ENCODE measurements around the gene TLK1. TPM values are rescaled to one million over a fixed set of nuclear protein-coding genes. Genes with fewer than 3 reads are reported as not detected.
A peak's percentile ranks its signal among the peaks of the same experiment; 100 is the strongest.

TLK1 gene
- total and polyA plus RNA-seq, 9 of the 15 experiments (the other 6 are each of a cell fraction or from before 2014, with no cell fraction given) = 20.2 to 101 (median 40.5) TPM

GRCh38 chr2:171141320-171141719, 19.4 kb downstream of the TLK1 start:
- 23% methylated on average over 1 of the region's 1 CpG for WGBS (ENCODE audit: insufficient coverage, low coverage, missing lambda C conversion rate)
- ATAC-seq (peak; percentile 13), DNase-seq (ENCODE audit: extremely low read depth in 1 of 4, low spot score in 3 of 4) (no peak), FAIRE-seq (no peak)
- ChIA-PET CTCF (ENCODE audit: low intra/inter-chr PET ratio) (no interaction called here), POLR2A (interaction anchor here (0.5 to 2.3 kb wide), 6 partner anchors 9 to 470 kb away, joined by 3 to 18 read pairs (median 5); no protein-coding TSS in a partner anchor)
- Histone ChIP-seq H4K20me1 (replicated peaks; ENCODE audit: control insufficient read depth, insufficient read depth, low read length) (peaks cover 34% of the 10 kb centered on the region), H3K4me1 (replicated peaks in 1 of 2; ENCODE audit: control insufficient read depth in 2 of 2, insufficient read depth in 2 of 2, low read length in 2 of 2) (peaks cover 17 to 52% of the 10 kb centered on the region in 2 experiments), H3K9ac (ENCODE audit: insufficient read depth in 1 of 2, low read depth in 2 of 2, low read length in 2 of 2) (peak overlapping the region in 1 of 2 experiments; percentile 23; a peak in 2 of 4 replicates), H3K9me1 (ENCODE audit: control insufficient read depth, insufficient read depth, low read length) (peaks cover 1% of the 10 kb centered on the region), H2AFZ (ENCODE audit: low read depth, low read length) (no peak overlapping the region), H3K36me3 (ENCODE audit: control insufficient read depth, insufficient read depth, low read length) (no peaks in the 10 kb centered on the region), H3K27me3 (ENCODE audit: control insufficient read depth in 2 of 2, insufficient read depth in 2 of 2, low read length in 2 of 2) (no peaks in the 10 kb centered on the region), H3K4me2 (ENCODE audit: insufficient read depth, low read length) (peak overlapping the region; percentile 22; the same call in 1 of the 2 replicates), H3K27ac (ENCODE audit: extremely low read depth, low read depth, low read length) (peak overlapping the region; percentile 5; the same call in 1 of the 3 replicates), H3K9me3 (replicated peaks; ENCODE audit: control insufficient read depth, insufficient read depth, low read depth, low read length) (no peaks in the 10 kb centered on the region), H3K79me2 (ENCODE audit: control insufficient read depth, insufficient read depth, low read length) (peaks cover 99% of the 10 kb centered on the region), H3K4me3 (no peak overlapping the region)
- BruUV-seq (replicated peaks) = no TSS peak
- intact Hi-C loops (cut with micrococcal nuclease) (no loop called here), in situ Hi-C loops (cut with MboI) (no loop called here)
- no peak for TF ChIP-seq RAD51 (IDR thresholded peaks at IDR 0.05; ENCODE audit: borderline replicate concordance, low read depth)
- no peak for TF ChIP-seq NCOA6 (IDR thresholded peaks at IDR 0.05)
- TF ChIP-seq ZBTB8A (IDR thresholded peaks at IDR 0.05; ENCODE audit: partially characterized antibody) = no peak
- TF ChIP-seq FOXO4 (CRISPR knock-in tag; IDR thresholded peaks at IDR 0.05) = no peak
- TF ChIP-seq ARID3B (CRISPR knock-in tag; IDR thresholded peaks at IDR 0.05; ENCODE audit: borderline replicate concordance) = no peak
- TF ChIP-seq ZNF143 (CRISPR knock-in tag; IDR thresholded peaks at IDR 0.05) = no peak
- TF ChIP-seq SRSF9 (IDR thresholded peaks at IDR 0.05; ENCODE audit: borderline replicate concordance, low read depth, low read length) = no peak
- no peak for TF ChIP-seq BCLAF1 (IDR thresholded peaks at IDR 0.05; ENCODE audit: borderline replicate concordance in 1 of 2, control insufficient read depth in 1 of 2, low read depth in 2 of 2, low read length in 1 of 2)
- no peak for TF ChIP-seq CEBPG (CRISPR knock-in tag; IDR thresholded peaks at IDR 0.05)
- no peak for TF ChIP-seq CEBPG (tag; conservative IDR thresholded peaks at IDR 0.05 in 1 of 2, IDR thresholded peaks at IDR 0.05 in 1 of 2)
- no peak for TF ChIP-seq ZNF518B (CRISPR knock-in tag; IDR thresholded peaks at IDR 0.05)
- TF ChIP-seq NCOR1 (IDR thresholded peaks at IDR 0.05) = 0 out of 2 replicates have a peak, but pooled peaks have one; percentile 7

Data from K562 (cell line).